HG03196 (cell line): ENCODE measurements around the gene RAP1B.
"Not testable (repeated sequence)": the region's sequence is repeated elsewhere in the genome, so short reads cannot be mapped to it uniquely, and the experiment has no call there.

Source experiments
- ATAC-seq: cut with Tn5 transposase; IDR thresholded peaks from one replicate; pipeline ENCODE4 v1.9.1; 2021; ENCODE audit not compliant: unreplicated experiment

Gene RAP1B

DNA sequence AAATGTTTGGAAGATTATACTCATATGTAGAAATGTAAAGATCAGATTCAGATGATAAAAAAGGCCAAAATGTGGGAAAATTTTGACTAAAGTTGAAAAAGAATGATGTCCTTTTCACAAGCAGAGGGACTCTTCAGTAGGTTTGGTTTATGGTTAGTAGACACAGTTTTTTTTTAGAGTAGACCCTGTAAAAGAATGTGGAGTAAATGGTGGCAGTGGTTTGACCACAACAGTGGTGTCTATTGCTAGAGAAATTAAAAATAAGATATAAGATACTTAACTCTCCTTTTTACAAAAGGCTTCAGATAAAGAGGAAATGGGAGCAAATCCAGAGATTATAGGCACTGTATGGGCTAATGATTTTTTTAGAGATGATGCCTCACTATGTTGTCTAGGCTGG, 21.8 kb downstream of the RAP1B start:
- ATAC-seq, result no peak

DNA sequence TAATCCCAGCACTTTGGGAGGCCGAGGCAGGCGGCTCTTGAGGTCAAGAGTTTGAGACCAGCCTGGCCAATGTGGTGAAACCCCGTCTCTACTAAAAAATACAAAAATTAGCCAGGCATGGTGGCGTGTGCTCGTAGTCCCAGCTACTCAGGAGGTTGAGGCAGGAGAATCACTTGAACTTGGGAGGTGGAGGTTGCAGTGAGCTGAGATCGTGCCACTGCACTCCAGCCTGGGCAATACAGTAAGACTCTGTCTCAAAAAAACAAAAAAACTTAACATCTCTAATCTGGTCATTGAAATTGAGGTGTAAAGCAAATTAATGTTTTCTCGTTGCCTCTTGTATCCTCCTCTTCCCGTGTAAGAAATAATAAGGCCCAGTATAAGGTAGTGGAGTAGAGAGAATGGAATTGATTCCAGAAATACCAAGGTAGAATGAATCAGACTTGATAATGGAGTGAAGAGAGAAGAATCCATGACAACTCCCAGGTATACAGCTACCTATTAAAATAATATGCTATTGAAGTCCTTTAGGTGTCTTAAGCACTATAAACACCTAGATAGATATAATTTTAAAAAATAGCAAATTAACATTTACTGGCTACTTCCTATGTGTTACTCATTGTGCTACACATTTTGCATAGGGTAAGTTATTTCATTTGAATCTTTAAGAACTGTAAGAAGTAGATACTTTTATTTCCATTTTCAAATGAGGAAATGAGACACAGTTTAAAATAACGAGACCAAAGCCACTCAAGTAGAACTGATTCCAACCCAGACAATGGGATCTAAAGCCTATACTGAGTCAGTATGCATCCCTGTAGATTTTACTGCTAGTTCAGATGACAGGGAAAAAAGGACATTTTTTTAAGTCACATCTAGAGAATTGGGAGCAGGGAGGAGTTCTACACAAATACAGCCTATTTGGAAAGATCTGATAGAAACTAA, 23.2 kb downstream of the RAP1B start:
- no peak for ATAC-seq

DNA sequence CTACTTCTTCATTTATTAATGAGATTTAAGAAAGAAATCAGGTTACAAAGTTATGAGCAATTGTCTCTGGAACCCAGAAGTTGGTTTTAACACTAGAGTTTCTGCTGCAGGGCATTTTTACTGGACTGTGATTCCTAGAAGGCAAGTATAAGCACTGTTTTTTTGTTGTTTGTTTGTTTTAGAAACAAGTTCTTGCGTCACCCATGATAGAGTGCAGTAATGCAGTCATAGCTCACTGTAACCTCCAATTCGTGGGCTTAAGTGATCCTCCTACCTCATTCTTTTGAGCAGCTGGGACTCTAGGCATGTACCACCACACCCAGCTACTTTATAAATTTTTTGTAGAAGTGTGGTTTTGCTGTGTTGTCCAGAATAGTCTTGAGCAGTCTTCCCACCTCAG, 25.6 kb downstream of the RAP1B start:
- ATAC-seq, result no peak

DNA sequence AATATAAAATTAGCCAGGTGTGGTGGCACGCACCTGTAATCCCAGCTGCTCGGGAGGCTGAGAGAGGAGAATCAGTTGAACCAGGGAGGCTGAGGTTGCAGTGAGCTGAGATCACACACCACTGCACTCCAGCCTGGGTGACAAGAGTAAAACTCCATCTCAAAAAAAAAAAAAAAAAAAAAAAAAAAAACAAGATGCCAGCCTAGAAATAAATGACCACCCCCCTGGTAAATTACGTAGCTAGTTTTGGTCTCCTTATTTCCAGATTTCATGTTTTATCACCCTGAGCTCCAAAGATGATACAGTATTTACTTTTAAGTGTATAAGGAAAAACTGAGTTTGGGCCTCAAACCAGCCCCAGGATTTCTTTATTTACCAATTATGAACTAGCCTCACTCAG, 26.7 kb downstream of the RAP1B start:
- not testable (repeated sequence) for ATAC-seq

DNA sequence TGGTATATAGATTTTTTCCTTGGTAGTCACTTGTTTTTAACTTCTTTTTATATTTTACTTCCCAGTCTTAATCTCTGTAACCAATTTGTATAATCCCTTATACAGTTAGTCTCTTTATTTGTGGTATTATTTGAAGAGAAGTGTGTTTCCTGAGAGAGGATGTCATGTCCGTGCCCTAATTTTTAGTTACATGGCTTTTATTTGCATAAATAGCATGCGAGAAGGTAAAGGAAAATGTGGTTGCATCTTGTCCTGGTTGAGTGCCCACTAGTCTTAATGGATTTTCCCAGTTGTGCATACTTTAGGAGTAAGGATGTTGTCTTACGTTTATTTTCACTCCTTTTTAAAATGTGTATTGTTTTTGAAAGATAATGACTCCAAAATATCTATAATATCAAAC, 27.5 kb downstream of the RAP1B start:
- no peak for ATAC-seq

DNA sequence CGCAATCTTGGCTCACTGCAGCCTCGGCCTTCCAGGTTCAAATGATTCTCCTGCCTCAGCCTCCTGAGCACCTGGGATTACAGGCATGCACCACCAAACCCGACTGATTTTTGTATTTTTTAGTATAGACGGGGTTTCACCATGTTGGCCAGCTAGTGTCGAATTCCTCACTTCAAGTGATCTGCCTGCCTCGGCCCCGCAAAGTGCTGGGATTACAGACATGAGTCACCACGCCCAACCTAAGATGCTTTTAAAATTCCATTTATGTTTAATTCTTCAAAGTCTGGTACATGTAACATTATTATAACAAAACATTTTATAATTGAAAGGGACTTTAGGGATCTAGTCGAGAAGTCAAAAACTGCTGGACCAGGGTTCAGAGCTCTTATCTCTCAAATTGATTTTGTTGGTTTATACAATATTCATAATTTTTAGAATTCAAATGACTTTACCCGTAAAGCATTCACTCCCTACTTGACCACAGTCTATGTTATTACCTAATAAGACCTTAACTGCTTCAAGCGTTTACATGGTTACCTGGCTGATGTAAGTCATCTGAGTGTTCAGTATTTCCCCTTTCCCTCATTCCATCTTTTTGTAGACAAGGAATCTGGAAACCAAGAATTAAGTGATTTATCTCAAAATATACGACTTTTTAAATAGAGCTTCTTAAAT, 28.2 kb downstream of the RAP1B start:
- ATAC-seq, result no peak

DNA sequence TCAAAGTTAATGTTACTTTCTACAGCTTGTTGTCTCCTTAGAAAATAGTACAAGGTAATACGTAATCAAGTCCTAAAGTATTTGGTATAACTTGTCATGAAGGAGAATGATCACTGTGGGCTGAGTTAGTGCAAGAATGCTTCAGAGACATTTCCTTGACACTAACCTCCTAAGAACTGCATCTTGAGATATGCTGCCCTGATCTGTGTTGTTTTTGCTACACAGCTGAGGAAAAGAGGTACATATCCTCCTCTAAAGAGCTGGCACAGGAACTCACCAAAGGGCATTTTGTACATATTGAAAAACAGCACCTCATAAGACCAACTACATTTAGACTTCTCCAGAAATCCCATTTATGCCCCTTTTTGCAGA, 28.7 kb downstream of the RAP1B start:
- no peak for ATAC-seq

DNA sequence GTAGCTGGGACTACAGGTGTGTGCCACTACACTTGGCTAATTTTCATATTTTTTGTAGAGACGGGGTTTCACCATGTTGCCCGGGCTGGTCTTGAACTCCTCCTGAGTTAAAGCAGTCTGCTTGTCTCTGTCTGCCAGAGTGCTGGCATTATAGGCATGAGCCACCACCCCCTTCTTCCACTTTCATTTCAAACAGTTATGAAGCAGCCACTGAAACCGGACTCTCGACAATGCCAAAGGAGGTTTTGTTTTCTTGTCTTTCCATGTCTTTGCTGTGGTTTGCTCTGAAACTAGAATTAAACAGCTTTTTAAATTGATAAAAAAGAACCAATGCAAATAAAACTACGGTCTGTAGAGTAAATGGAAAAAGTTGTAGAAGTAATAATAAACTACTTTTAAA, 30.4 kb downstream of the RAP1B start:
- peak; percentile 84 for ATAC-seq

DNA sequence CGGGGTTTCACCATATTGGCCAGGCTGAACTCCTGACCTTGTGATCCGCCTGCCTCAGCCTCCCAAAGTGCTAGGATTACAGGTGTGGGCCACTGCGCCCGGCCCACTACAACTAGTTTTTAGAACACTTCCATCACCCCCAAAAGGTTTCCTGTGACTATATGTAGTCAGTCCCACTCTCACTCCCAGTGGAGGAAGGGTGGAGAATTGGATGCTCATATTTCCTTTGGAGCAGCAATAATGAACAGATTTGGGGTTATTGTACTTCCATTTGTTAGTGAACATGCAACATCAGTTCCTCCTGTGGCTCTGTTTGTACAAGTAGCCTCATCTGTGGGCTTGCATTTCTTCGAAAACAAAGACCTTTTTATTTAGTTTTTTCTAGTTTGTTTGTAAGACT, 35.8 kb downstream of the RAP1B start:
- no peak for ATAC-seq

DNA sequence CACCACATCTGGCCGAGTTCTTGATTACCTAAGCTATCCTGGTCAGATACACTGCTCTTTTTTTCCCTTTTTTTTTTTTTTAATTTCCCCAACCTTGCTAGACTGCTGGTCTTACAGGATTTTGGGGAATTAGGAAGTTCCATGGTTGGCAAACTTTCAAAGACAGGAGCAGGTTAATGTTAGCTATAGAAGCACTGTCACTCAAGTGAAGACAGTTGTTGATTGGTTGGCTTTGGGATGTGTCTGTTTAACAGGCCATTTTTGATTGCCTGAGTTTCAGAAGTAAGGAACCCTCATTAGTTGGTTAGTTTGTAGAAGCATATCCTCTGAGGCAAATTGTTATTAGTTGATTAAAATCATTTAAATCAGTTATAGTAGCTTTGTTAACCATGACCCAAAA, 36.8 kb downstream of the RAP1B start:
- no peak for ATAC-seq

DNA sequence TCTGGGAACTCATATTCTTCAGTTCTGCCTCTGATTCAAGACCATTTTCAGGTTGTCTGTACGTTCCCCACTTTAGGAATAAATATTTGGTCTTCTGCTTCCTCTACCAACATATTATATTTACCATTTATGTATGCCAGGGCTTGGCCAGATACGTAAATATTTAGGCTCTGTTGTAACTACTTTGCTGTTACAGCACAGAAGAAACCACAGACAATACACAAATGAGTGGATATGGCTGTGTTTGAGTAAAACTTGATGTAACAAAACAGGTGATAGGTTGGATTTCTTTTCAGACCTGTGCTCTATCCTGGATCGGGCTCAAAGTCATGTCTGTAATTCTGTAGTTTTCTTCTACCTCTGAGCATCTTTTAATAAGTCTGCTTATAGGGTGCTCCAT, 37.5 kb downstream of the RAP1B start:
- ATAC-seq, result no peak

DNA sequence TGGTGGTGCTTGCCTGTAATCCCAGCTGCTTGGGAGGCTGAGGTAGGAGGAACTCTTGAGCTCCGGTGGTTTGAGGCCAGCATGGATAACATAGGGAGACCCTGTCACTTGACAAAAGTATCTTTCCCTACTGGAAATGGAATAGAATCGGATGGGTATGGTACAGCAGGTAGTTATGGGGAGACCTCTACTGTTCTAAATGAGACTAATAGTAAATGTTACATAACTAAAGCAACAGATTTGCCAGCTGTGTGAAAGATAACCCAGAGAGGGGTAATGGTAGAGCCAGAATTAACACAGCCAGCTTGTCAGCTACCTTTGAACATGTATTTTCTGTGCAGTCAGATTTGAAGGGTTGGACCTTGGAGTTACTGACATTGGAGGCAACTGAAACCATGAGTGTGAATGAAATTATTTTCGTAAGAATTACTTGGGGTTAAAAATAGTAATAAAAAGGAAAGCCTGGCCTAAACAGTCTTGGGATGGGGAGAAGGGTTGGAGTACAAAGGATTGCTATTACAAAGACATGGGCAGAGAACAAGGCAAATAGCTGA, 54.4 kb downstream of the RAP1B start:
- ATAC-seq, result no peak

DNA sequence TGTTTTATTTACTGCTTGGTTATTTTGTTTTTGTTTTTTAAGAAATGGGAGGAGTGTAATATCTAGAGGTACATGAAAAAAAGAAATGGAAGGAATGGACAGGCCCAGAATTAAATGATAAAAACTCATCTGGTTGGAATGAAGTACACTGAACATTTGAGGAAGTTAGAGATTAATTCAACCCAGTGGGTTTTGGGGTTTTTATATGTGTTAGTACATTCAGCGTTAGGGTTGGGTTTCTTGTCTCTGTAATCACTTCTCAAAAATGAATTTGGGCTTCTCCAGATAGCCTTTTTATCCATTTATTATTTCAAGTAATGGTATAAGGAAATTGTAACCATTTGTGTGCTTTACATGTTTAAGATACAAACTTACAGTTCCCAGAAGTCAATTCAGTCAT, 56.6 kb downstream of the RAP1B start:
- ATAC-seq, result no peak

DNA sequence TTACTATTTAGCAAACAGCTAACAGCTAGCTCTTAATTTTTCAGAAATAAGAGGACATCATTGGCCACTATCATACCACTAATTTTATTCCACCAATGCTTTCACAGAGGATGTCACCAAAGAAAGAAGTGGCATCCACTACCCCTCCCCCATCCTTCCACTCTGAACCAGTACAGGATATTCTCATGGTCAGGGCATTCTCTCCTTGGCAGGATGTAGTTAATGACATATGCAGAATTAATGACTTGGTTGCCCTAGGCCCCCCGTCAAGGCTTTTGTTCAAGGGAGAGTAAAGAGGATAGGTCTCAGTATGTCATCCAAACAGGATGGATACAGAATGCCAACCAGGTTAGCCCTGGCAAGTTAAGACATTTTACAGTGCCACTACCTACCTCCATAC, 57.2 kb downstream of the RAP1B start:
- no peak for ATAC-seq

DNA sequence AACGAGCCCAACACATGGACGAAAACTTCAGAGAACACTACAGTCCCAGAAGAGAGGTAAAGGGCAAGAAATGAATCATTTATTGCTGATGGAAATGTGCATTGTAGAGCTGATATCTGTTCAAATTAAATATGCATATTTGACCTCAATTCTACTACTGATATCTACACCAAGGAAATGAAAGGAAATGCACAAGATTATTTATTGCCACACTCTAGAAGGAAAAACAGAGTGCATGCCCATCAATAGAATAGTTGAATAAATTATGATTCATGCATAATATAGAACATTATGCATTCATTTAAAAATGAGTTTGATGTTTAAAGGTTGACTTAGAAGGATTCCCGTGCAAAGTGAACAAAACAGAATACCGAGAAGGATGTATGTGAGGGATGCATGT, 60.5 kb downstream of the RAP1B start:
- ATAC-seq, result no peak

DNA sequence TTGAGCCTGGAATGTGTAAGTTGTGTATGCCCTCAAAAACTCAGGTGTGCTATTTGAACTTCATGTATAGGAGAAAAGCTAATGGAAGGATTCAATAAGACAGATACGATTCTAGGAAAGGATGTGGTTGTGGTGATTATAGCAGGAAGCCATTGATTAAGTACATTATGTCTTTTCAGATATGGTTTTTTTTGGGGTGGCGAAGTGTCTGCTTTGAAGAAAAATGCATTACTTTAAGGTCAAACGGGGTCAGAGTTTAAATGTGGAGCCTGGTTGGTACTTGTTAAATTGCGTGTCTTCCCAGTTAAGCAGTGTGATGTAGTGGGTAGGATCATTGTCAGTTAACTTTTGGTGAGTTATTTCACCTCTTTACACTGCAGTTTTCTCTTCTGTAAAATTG, 63.1 kb downstream of the RAP1B start:
- ATAC-seq, result no peak

DNA sequence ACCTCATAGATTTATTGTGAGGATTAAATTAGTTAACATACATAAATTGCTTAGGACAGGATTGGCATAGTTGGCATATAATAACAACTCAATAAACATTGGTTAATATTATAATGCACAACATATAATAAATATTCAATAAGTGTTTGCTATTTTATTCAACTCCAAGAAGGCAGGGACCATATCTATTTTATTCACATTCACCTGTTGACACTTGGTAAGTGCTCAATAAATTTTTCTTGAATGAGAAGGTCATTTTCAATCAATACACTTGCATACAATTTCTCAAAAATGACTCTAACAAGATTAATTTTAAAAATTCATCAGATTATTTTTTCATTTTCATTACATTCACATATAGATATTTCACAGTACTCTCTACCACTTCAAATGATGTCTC, 63.7 kb downstream of the RAP1B start:
- ATAC-seq, result no peak

DNA sequence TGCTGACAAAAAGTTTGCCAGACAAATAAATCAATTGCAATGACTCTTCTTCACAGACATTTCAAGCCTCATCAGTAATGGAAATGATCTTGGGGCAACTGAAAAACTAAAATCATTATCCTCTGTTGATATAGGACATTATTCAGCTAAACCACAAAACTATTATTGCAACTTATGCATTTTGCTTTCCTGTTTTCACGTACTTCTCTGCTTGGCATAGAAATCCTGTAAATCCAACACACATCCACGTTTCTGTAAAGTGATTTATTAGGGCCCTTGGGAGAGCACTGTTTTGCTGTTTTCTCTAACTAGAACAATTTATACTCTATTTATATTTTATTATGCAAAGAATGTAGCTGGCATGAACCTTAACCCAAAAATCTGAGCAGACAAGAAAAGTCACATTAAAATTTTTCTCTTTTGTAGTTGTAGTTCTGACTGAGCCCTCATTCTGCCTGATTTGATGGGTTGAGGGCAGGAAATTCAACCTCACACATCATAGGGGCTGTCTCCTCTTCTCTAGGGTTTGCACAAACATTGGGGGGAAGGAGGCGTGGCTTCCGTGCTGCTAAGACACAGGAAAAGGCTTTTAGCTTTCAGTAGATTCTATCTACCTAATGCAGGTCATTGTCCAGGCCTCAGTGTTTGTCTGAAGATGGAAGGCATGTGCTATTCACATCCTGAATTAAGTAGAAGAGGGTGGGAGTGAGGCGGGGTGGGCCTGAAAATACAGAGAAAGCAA, 64.6 kb downstream of the RAP1B start:
- ATAC-seq, result no peak

DNA sequence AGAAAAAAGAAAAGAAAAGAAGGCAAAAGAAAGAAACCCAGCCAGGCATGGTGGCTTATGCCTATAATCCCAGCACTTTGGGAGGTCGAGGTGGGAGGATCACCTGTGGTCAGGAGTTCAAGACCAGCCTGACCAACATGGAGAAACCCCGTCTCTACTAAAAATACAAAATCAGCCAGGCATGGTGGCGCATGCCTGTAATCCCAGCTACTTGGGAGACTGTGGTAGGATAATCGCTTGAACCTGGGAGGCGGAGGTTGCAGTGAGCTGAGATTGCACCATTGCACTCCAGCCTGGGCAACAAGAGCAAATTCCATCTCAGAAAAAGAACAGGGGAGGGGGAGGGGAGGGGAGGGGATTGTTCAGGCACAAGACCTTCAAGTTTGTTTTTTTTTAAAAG, 66.2 kb downstream of the RAP1B start:
- ATAC-seq, result not testable (repeated sequence)

DNA sequence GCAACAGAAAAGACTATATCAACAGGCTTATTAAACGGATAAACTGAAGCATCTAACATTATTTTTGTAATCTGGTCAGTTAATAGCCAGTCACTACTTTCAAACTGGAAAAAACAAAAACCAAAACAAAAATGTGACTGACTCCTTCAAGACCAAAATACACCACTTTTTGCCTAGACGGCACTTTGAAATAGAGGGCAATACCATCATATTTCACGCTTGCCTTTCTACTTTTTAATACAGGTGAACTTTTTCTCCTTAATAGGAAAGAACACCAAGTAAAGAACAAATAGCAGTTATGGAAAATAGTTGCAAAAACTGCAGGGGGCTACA, 75.5 kb downstream of the RAP1B start:
- ATAC-seq, result no peak

DNA sequence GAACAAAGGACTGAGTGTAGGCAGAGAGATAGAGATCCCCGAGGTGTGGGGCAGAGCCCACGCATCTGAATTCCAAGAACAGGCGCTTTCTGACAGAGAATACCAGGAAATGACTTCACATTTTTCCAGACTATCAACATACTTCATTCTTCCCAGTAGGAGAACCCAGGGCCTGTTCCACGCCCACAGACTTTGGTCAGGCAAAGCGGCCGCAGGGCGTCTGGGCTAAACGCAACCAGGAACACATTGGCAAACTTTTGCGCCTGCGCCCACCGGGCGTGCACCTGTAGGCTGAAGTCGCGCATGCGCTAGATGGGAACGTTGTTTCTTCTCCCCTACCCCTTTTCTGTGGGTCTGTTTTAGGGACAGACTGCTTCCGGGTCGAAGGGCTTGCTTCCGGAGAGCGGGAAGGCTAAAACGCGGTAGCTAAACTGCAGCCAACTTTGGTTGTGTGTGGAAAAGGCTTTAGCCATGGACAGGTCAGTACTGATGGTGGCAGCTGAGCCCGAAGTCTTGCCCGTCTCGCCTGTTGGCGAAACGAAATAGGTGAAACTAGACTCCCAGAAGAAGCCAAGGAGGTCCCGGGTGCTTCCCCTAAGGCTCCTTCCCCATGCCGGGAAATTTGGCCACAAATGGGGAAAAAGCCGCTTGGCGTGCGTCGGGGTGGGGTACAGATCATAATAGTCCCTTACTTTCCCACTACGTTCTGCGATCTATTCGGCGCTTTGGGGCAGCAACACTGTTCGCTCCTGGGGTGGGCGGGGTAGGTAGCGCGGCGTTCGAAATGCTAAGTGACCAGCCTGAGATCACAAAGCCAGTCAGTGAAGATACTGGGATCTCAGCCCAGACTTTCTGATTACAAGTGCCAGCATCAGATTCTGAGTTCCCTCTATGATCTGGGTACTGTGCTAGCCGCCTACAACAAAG, 76.2 kb downstream of the RAP1B start, which contains the start of gene NUP107:
NUP107 (plus strand) TSS at position 384 of the 927 bp plus-strand sequence; CDS start at position 472, 88 bp downstream.
- ATAC-seq, result peak; percentile 96
